Left ventricle myocardium inferior (tissue), 1 donor: Measurements from ENCODE around the gene TFF3. TPM values are rescaled to one million over a fixed set of nuclear protein-coding genes. Genes with fewer than 3 reads are reported as not detected.

Experiments
- DNase-seq: peaks from one replicate; pipeline ENCODE4 v3.0.0-alpha.2; 2020
- H3K27ac ChIP-seq: fragments of 200-600 bp; replicated peaks from 2 replicates; pipeline ENCODE4 v1.8.0; 2021
- H3K27me3 ChIP-seq: fragments of 200-600 bp; 2 replicates; pipeline ENCODE4 v1.8.0; 2021; ENCODE audit warnings: low read depth
- H3K36me3 ChIP-seq: fragments of 200-600 bp; 2 replicates; pipeline ENCODE4 v1.8.0; 2021
- H3K4me1 ChIP-seq: fragments of 200-600 bp; 2 replicates; pipeline ENCODE4 v1.8.0; 2021
- H3K4me3 ChIP-seq: fragments of 200-600 bp; 2 replicates; pipeline ENCODE4 v1.8.0; 2021; ENCODE audit warnings: mild to moderate bottlenecking, moderate library complexity
- H3K9me3 ChIP-seq: fragments of 200-600 bp; replicated peaks from 2 replicates; pipeline ENCODE4 v1.8.0; 2021
- intact Hi-C: fragments of 100-400 bp; cut with micrococcal nuclease; formaldehyde crosslinking; loops from one replicate; pipeline ENCODE4 v1.11.0; 2022
- total RNA-seq: library from RNA; stranded (reverse); fragmentation: NEBNext Ultra II Directional; extraction: Animal tissue kit (Norgen Biotek cat#: 25700); gene quantifications from one replicate; pipeline ENCODE4 v1.2.1, GENCODE V29; 2021
- TF ChIP-seq, protein P1 (sequence below): fragments of 200-600 bp; IDR thresholded peaks from 2 replicates; pipeline ENCODE4 v1.8.0; 2021; ENCODE audit warnings: antibody characterized with exemption, mild to moderate bottlenecking, borderline replicate concordance
- donor health status: DM: no; HTN: yes; CAD: no; lungs with severe emphysema.

TFF3 gene
- total RNA-seq, 1 donor from 2014 or later, result 2.9 TPM

DNA sequence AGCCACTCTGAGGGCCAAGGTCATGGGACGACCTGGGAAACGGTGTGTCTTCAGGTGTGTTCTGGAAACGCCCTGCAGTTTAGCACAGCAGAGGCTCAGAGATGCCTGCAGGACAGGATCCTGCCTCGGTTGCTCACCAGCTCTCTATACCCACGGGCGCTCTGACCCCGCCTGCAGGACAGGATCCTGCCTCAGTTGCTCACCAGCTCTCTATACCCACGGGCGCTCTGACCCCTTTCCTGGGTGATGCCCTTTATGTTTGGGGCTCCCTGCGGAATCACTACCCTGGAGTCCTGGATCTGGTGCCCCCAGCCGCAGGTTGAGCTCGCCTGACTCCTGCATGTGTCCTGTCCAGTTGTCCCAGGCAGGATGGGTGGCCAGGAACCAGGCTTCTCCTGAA is 32.5 kb downstream of the TFF3 start:
- Histone ChIP-seq H3K27ac (no peak overlapping the region), H3K4me3 (no peak overlapping the region), H3K4me1 (no peaks in the 10 kb centered on the region), H3K27me3 (no peaks in the 10 kb centered on the region), H3K36me3 (peaks cover 60% of the 10 kb centered on the region), H3K9me3 (no peaks in the 10 kb centered on the region)
- TF ChIP-seq, protein P1, sequence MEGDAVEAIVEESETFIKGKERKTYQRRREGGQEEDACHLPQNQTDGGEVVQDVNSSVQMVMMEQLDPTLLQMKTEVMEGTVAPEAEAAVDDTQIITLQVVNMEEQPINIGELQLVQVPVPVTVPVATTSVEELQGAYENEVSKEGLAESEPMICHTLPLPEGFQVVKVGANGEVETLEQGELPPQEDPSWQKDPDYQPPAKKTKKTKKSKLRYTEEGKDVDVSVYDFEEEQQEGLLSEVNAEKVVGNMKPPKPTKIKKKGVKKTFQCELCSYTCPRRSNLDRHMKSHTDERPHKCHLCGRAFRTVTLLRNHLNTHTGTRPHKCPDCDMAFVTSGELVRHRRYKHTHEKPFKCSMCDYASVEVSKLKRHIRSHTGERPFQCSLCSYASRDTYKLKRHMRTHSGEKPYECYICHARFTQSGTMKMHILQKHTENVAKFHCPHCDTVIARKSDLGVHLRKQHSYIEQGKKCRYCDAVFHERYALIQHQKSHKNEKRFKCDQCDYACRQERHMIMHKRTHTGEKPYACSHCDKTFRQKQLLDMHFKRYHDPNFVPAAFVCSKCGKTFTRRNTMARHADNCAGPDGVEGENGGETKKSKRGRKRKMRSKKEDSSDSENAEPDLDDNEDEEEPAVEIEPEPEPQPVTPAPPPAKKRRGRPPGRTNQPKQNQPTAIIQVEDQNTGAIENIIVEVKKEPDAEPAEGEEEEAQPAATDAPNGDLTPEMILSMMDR, result no peak
- DNase-seq, result no peak
- intact Hi-C loops, result no loop called here

DNA sequence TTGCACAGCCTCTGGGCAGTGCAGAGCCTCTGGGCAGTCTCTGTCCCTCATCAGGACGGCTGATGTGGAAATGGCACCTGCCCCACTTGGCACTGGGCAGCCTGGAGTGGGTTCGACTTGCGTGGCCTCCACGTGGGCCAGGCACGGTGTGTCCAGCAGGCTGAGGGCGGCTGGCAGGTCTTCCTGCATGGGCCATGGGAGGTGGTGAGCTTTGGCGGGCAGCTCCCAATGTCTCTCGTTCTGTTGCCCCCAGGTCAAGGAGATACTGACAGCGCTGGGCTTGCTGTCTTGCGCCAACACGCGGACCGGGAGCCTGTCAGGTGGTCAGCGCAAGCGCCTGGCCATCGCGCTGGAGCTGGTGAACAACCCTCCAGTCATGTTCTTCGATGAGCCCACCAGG is 33.2 kb downstream of the TFF3 start:
- intact Hi-C loops, result no loop called here
- Histone ChIP-seq H3K9me3 (no peaks in the 10 kb centered on the region), H3K4me1 (no peaks in the 10 kb centered on the region), H3K36me3 (peaks cover 53% of the 10 kb centered on the region), H3K27ac (no peak overlapping the region), H3K27me3 (no peaks in the 10 kb centered on the region), H3K4me3 (no peak overlapping the region)
- TF ChIP-seq, protein P1, result no peak
- no peak for DNase-seq

DNA sequence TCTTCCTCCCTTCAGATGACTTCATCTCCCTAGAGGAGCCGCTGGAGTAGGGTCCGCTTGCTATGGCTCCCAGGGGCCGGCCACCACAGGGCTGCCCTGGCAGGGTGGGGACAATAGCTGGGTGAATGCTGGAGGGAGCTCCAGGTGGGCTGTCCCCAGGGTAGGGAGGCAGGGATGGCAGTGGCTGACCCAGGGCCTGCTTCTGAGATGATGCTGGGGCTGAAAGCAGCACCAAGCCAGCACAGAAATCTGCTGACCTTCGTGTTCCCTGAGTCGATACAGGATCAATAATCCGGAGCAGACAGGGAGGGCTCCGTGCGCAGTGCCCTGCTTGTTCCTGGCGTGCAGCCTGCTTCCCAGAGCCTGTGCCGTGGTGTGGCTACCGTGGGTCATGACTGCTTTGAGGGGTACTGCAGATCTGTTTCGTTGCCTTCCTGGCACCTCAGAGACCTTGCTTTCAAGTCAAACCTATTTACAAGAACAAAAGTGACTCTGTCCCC is 34.0 kb downstream of the TFF3 start:
- H3K36me3 ChIP-seq, result peaks cover 53% of the 10 kb centered on the region

DNA sequence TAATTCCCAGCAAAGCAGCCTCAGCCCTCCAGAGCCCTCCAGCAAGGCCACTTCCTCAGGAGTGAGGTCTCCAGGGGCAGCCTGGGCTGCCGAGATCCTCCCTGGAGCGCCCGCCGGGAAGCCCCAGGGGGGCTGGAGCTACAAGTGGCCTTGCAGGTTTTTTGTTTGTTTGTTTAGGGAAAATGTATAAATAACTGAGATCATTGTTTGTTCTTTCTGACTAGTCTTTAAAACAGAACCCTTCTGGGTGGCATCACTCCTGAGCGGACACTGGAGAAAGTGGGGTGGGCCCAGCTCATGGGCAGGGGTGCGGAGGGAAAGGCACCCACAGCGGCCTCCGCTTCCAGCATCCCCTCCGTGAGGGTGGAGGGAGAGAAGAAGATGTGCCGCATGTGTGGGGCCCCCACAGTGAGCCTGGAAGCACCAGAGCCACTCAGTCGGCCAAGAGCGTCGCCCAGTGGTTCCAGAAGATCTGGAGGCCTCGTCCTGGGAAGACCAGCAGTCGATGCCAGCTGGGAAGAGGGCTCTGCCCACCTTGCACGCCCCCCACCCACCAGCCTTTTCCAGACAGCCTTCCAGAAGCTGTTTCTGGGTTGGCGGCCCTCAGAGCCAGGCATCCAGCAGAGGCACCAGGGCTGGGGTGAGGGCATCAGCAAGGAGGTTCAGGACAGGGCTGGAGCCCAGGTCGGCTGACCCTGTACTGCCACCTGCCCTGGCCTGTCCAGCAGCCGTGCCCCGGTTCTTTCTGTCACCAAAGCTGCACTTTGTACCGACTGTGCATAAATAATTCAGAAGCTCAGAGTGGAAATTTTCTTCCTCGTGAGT is 34.6 kb downstream of the TFF3 start:
- Histone ChIP-seq H3K27ac (no peak overlapping the region), H3K36me3 (peaks cover 48% of the 10 kb centered on the region), H3K9me3 (no peaks in the 10 kb centered on the region), H3K4me1 (no peaks in the 10 kb centered on the region), H3K27me3 (no peaks in the 10 kb centered on the region), H3K4me3 (no peak overlapping the region)
- TF ChIP-seq, protein P1, result no peak
- intact Hi-C loops, result no loop called here
- DNase-seq, result no peak

More for the DNA sequence above, 34.0 kb downstream of the TFF3 start:
- Histone ChIP-seq H3K27me3 (no peaks in the 10 kb centered on the region), H3K4me3 (no peak overlapping the region), H3K9me3 (no peaks in the 10 kb centered on the region), H3K4me1 (no peaks in the 10 kb centered on the region), H3K27ac (no peak overlapping the region)
- TF ChIP-seq, protein P1, result no peak
- intact Hi-C loops, result no loop called here
- no peak for DNase-seq

DNA sequence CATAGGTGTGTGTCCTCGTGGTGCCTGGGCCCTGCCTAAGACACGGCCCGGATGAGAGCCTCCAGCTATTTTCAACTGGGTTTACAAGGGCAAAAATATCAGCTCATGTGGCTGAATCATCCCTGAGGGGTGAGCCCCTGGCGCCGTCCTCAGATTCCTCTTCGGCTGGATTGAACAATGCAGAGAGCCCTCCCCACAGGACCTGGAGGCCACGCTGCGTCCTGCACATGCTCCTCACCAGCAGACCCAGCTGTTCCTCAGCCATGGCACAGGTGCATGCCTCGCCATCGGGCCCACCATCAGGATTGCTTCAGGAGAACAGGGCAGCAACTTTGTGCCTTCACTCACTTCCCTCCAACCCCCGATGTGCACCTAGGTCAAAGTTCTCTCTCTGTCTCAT is 35.3 kb downstream of the TFF3 start:
- no peak for DNase-seq
- no peaks in the 10 kb centered on the region for H3K4me1 ChIP-seq

More for the DNA sequence above, 35.3 kb downstream of the TFF3 start:
- no peak overlapping the region for H3K27ac ChIP-seq
- intact Hi-C loops, result no loop called here
- no peaks in the 10 kb centered on the region for H3K27me3 ChIP-seq
- H3K36me3 ChIP-seq, result peaks cover 47% of the 10 kb centered on the region
- H3K9me3 ChIP-seq, result no peaks in the 10 kb centered on the region
- H3K4me3 ChIP-seq, result no peak overlapping the region
- TF ChIP-seq, protein P1, result no peak
